GDM1 (cell line): ENCODE measurements around the gene TACSTD2.
A peak's percentile ranks its signal among the peaks of the same experiment; 100 is the strongest.
"Not testable (repeated sequence)": the region's sequence is repeated elsewhere in the genome, so short reads cannot be mapped to it uniquely, and the experiment has no call there.

ENCODE experiments used
- DNase-seq: peaks from one replicate; lab custom pipeline; 2025; lab: John Stamatoyannopoulos, UW

Gene TACSTD2

GRCh38 chr1:58563715-58564114 is 13.3 kb downstream of the TACSTD2 start:
- not testable (repeated sequence) for DNase-seq

DNA sequence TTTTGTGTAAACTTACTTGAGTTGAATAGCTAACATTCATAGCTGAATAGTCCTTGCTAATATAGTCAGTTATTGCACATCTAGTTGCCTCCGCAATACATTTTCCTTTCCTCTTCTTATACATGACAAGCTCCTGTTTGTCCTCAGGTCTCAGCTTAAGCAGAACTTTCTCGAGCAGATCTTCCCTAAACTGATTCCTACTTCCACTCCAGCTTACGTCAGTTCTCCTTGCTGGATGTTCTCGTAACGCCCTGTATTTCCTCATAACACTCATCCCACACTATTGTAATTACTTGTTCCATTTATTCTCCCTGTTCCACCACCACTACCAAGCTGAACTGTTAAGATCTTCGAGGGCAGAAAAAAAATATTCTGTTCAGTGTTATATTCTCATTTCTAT is 15.4 kb downstream of the TACSTD2 start:
- DNase-seq: no peak

GRCh38 chr1:58555393-58555792 is 21.7 kb downstream of the TACSTD2 start:
- no peak for DNase-seq

- no peak for DNase-seq
Observed at GRCh38 chr1:58551186-58552140, 25.6 kb downstream of the TACSTD2 start.

DNA sequence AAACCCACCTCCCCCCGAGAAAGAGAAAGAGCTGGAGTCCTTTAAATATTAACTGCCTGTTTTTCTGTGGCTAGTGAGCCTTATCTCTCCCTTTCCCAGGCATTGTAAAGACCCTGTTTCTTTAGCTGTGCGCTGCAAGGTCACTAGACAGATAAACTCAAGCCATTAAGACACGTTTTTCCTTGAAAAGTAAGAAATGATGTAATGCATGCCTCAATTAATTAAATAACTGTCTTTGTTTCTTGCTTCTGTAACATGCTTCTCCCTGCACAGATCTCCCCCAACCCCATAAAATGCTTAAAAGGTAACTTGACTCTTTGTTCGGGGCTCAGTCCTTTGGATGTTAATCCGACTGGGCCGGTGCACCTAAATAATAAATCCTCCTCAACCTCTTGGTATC is 27.8 kb downstream of the TACSTD2 start:
- DNase-seq: not testable (repeated sequence)

GRCh38 chr1:58548371-58548770 is 28.7 kb downstream of the TACSTD2 start:
- no peak for DNase-seq

DNA sequence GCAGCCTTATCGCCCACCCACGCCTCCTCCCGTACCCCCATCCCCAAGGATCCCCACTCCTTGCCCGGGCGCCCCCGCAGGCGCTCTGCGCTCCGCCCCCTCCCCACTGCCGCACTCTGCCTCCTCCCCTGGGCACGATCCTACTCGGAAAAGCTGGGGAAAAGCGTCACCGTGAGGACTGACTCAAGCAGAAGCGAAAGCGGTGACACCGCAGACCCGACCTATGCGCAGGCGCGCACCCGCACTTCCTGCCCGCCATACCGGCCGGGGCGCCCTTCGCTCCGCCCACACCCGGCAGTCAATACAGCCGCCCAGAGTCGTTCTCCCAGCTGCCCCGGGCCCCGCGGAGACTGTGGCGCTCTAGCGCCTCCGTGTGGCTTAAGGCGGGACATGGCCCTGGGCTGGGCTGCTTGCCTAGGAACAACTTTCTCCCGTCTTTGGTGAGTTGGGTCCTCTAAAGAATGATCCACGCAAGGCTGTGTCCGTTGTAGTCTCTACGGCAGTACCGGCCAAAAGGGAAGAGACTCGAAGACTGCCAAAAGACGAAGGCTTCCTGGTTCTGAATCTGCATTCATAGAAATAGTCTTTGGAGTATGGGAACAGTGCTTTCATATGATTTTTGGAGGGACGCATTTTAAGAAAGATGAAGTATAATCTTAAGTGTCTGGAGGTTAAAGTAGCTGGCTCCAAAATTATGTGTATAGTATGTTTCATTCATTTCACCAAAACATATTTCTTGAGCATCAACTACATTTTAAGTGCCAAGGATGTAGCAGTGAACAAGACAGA is 30.3 kb downstream of the TACSTD2 start, which contains the start of gene OMA1:
OMA1 (minus strand) TSS at position 207 of the 789 bp plus-strand sequence. CDS start 7,432 bp downstream, outside the sequence.
- DNase-seq: peak; percentile 97

- peak; percentile 62 for DNase-seq
Observed at GRCh38 chr1:58545591-58546519, 31.2 kb downstream of the TACSTD2 start.

GRCh38 chr1:58543260-58543659 is 33.8 kb downstream of the TACSTD2 start:
- DNase-seq: no peak

DNA sequence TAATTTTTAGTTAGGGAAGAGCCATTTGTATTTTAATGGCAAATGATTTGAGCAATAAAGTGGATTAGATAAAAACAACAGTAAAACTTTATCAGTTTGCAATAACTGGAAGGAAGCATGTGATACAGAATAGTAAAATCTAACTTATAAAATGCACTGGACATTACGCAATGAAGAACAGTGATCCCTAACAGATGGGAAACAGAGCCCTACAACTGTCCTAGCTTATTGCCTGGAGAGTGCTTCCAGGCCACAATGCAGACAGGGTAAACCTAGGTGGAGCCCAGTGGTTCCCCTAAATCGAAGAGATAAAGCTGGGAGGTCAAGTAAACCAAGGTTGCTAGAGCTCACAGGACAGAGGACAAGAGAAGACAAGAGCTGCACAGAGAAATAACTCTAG is 37.5 kb downstream of the TACSTD2 start:
- no peak for DNase-seq

- no peak for DNase-seq
Observed at GRCh38 chr1:58538821-58539220, 38.2 kb downstream of the TACSTD2 start.

DNA sequence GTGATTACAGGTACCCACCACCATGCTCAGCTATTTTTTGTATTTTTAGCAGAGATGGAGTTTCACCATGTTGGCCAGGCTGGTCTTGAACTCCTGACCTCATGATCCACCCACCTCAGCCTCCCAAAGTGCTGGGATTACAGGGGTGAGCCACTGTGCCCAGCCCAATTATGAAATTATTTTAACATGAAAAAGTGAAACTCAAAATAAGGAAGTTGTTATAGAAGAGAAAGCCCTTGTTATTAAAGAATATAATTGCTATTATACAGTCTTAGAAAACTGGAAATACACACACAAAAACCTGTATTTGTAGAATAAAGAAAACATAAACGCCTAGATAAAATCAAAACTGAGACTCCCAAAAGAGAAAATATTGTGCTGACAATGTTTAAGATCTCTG is 45.2 kb downstream of the TACSTD2 start:
- not testable (repeated sequence) for DNase-seq

DNA sequence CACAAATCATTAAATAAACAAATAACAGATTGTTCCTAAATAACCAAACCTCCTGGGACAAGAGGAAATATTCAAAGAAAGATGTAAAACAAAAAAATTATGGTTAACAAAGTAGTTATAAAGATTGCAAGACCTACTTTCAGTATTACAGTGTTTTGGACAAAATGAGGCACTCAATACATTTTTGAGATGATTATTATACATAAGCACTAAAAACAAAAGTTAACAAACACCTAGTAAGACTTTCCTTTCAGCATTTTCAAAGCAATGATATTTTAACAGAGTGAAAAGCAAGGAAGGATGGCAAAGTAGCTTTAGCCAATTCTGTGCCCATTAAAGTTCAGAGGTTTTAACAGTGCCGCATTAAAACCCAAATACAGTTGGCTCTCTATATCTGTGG is 47.8 kb downstream of the TACSTD2 start:
- DNase-seq: no peak

DNA sequence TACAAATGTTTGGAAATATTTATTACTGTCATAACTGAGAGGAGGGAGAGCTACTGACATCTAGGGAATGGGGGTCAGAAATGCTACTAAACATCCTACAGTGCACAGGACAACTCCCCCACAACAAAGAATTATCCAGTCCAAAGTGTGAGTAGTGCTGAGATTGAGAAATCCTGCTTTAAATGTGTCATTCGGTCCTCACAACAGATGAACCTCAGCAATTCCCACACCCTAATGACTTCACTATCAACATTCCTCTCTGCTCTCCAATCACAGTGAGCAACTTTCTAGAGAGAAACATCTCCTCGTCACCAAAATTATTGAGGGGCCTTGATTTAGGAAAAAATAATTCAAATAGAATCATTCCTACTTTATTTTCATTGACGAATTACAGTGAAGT is 48.5 kb downstream of the TACSTD2 start:
- DNase-seq: no peak
